ENCODE results near the gene ATR.

- TF ChIP-seq MXI1 (IDR thresholded peaks at IDR 0.05; ENCODE audit: low read depth, low read length) = no peak
- TF ChIP-seq ZBTB4 (CRISPR knock-in tag; IDR thresholded peaks at IDR 0.05) = no peak
- no peak for TF ChIP-seq CTCF (IDR thresholded peaks at IDR 0.05 in 2 of 3, conservative IDR thresholded peaks at IDR 0.05 in 1 of 3; ENCODE audit: control insufficient read depth in 2 of 3, extremely low read depth in 1 of 3, insufficient read depth in 1 of 3, low read depth in 3 of 3, low read length in 3 of 3)
- no peak for TF ChIP-seq STAT1 (conservative IDR thresholded peaks at IDR 0.05)
- TF ChIP-seq NFIC (IDR thresholded peaks at IDR 0.05; ENCODE audit: low read depth, low read length) = no peak
- TF ChIP-seq GABPA (IDR thresholded peaks at IDR 0.05; ENCODE audit: low read depth) = no peak
- TF ChIP-seq CREB1 (IDR thresholded peaks at IDR 0.05; ENCODE audit: low read depth) = no peak
- no peak for TF ChIP-seq MLLT1 (IDR thresholded peaks at IDR 0.05)
- no peak for TF ChIP-seq BCL11A (IDR thresholded peaks at IDR 0.05; ENCODE audit: low read depth, low read length)
- TF ChIP-seq SRF (IDR thresholded peaks at IDR 0.05; ENCODE audit: low read depth in 2 of 2, low read length in 2 of 2) = no peak
Observed at GRCh38 chr3:142467768-142468167, 110.8 kb downstream of the ATR start.
